Ovary (tissue), 9 donors: Measurements from ENCODE around the gene EMC10. TPM values are rescaled to one million over a fixed set of nuclear protein-coding genes. Genes with fewer than 3 reads are reported as not detected.

Source experiments
- DNase-seq, 5 donors: peaks; one replicate each; pipeline ENCODE4 v3.0.0-alpha.2; 2019 to 2020
- H3K27ac ChIP-seq, 2 donors: fragments of 200-600 bp; one replicate each; pipeline versions ENCODE4 v1.5.1 to v1.8.0; 2019 to 2022
- H3K27me3 ChIP-seq: fragments of 200-600 bp; one replicate; pipeline ENCODE4 v1.8.0; 2022
- H3K36me3 ChIP-seq: fragments of 200-600 bp; sonication (generic); one replicate; pipeline ENCODE4 v1.5.1; 2019
- H3K4me1 ChIP-seq: one replicate; pipeline ENCODE4 v1.8.1; 2013; ENCODE audit warnings: mild to moderate bottlenecking, moderate library complexity; ENCODE audit not compliant: insufficient read depth
- H3K4me3 ChIP-seq: fragments of 200-600 bp; sonication (generic); one replicate; pipeline ENCODE4 v1.5.1; 2017
- H3K9me3 ChIP-seq, 2 donors: fragments of 200-600 bp in 1 of 2; sonication (generic) in 1 of 2; one replicate each; pipeline versions ENCODE4 v1.5.1 to v1.8.1; 2013 to 2019; ENCODE audit warnings: mild to moderate bottlenecking in 1 of 2, moderate library complexity in 1 of 2
- EP300 ChIP-seq: sonication (generic); formaldehyde crosslinking; IDR thresholded peaks from one replicate; pipeline ENCODE4 v1.6.1; 2017; ENCODE audit warnings: antibody characterized with exemption
- POLR2A ChIP-seq: fragments of 450-650 bp; IDR thresholded peaks from one replicate; pipeline ENCODE4 v1.6.1; 2017; ENCODE audit warnings: antibody characterized with exemption, mild to moderate bottlenecking, moderate library complexity
- WGBS, 3 donors: extraction: QIAGEN DNeasy Blood & Tissue Kit in 1 of 3; methylation state at CpG; one replicate each; pipeline versions ENCODE4 v1.1.5 to v1.1.7; 2013 to 2017; 5-methylcytosine and 5-hydroxymethylcytosine counted together
- intact Hi-C, 4 donors: fragments of 100-400 bp; cut with DNase I; formaldehyde crosslinking; loops; one replicate each; pipeline versions ENCODE4 v1.11.0 to v1.15.1; 2022 to 2023
- polyA plus RNA-seq, 2 donors: library from polyadenylated mRNA; stranded (reverse); fragments of 200-250 nt in 1 of 2; fragments of 350-450 nt in 1 of 2; fragmentation: Illumina TruSeq in 1 of 2; extraction: RNeasy Lipid Tissue Mini Kit (QIAGEN cat#74804) in 1 of 2; gene quantifications; one replicate each; pipeline ENCODE4 v1.2.3, GENCODE V29; 2013 to 2014
- total RNA-seq, 7 donors: library from RNA; depleted of rRNA in 2 of 7; stranded (reverse); fragments of >200 nt in 2 of 7; fragmentation: NEBNext Ultra II Directional in 3 of 7; extraction: Animal tissue kit (Norgen Biotek cat#: 25700) in 3 of 7; gene quantifications; one replicate each; pipeline versions ENCODE4 v1.1.0 to v1.2.4, GENCODE V29; 2016 to 2023
- TF ChIP-seq, protein P1 (sequence below), 3 donors: fragments of 450-650 bp in 2 of 3; fragments of 200-600 bp in 1 of 3; IDR thresholded peaks; one replicate each; pipeline versions ENCODE4 v1.5.1 to v1.8.0; 2016 to 2022; ENCODE audit warnings: antibody characterized with exemption in 3 of 3, mild to moderate bottlenecking in 1 of 3
- donor health status: DM: no; HTN: no; CAD: no; lungs with moderate emphysema.
- donor health status: DM: no; HTN: no; CAD: no.
- donor health status: Bipolar disorder and iron deficiency.
- donor health status: DM: yes; HTN: yes; CAD: no.
- donor health status: DM: no; HTN: no; CAD: no.
- donor health status: DM: yes; HTN: yes; CAD: no.

EMC10 gene
- total and polyA plus RNA-seq, 9 donors: 27.6 to 132 (median 96.7) TPM

GRCh38 chr19:50509366-50509765 is 33.1 kb downstream of the EMC10 start:
- Histone ChIP-seq H3K4me3 (no peak overlapping the region), H3K9me3 (no peaks in the 10 kb centered on the region), H3K4me1 (peaks cover 6% of the 10 kb centered on the region), H3K36me3 (no peaks in the 10 kb centered on the region), H3K27me3 (no peaks in the 10 kb centered on the region), H3K27ac (no peak overlapping the region)
- TF ChIP-seq EP300 (no peak), POLR2A (no peak)
- TF ChIP-seq, protein P1, sequence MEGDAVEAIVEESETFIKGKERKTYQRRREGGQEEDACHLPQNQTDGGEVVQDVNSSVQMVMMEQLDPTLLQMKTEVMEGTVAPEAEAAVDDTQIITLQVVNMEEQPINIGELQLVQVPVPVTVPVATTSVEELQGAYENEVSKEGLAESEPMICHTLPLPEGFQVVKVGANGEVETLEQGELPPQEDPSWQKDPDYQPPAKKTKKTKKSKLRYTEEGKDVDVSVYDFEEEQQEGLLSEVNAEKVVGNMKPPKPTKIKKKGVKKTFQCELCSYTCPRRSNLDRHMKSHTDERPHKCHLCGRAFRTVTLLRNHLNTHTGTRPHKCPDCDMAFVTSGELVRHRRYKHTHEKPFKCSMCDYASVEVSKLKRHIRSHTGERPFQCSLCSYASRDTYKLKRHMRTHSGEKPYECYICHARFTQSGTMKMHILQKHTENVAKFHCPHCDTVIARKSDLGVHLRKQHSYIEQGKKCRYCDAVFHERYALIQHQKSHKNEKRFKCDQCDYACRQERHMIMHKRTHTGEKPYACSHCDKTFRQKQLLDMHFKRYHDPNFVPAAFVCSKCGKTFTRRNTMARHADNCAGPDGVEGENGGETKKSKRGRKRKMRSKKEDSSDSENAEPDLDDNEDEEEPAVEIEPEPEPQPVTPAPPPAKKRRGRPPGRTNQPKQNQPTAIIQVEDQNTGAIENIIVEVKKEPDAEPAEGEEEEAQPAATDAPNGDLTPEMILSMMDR (IDR thresholded peaks at IDR 0.05): no peak
- no peak for DNase-seq
- 77 to 81% (median 78%) methylated on average over 11 of the region's 11 CpGs for WGBS, 3 donors
- intact Hi-C loops: no loop called here

DNA sequence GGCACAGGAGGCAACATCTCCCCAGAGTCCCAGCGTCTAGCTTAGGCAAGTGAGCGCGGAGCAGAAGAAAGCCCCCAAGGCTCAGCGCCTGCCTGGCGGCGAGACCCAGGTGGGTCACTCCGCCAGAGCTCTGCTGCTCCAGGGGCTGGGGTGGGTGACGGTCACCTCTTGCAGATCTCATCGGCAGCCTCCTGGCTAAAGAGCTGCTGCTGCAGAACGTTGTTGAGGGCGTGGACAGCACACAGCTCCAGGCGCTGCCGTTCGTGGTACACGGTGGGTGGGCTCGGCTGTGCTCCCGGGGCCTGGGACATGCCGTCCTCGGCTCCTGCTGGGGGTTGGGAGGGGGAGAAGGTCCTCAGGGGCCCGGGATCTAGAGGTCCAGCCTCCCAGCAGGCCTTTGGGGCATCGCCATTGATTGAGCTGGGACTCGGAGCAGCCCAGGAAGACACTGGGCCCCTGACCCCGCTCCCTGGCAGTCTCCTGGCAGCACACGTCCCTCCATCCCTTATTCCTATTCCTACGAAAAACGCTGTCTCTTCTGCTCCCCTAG is 33.9 kb downstream of the EMC10 start:
- Histone ChIP-seq H3K4me3 (peak overlapping the region; percentile 52), H3K4me1 (peaks cover 6% of the 10 kb centered on the region), H3K36me3 (no peaks in the 10 kb centered on the region), H3K9me3 (no peaks in the 10 kb centered on the region), H3K27ac (no peak overlapping the region), H3K27me3 (no peaks in the 10 kb centered on the region)
- intact Hi-C loops: loop anchor here in 3 of 4 donors (5.0 to 10.0 kb wide), 3 partner anchors 158 to 348 kb away; partner anchors contain the start of genes ACP4 (in 1 of the 3) and IZUMO2 (in 1 of the 3)
- TF ChIP-seq EP300 (no peak), POLR2A (no peak)
- TF ChIP-seq, protein P1 (IDR thresholded peaks at IDR 0.05): no peak
- WGBS, 3 donors: 30 to 33% (median 32%) methylated on average over 26 of the region's 26 CpGs
- peak in 2 of 5 donors; percentile 63 to 68 for DNase-seq

GRCh38 chr19:50510700-50511068 is 34.4 kb downstream of the EMC10 start:
- intact Hi-C loops: loop anchor here in 3 of 4 donors (5.0 to 10.0 kb wide), 3 partner anchors 158 to 348 kb away; partner anchors contain the start of genes ACP4 (in 1 of the 3) and IZUMO2 (in 1 of the 3)
- H3K4me3 ChIP-seq: peak overlapping the region; percentile 52
- TF ChIP-seq, protein P1 (IDR thresholded peaks at IDR 0.05): no peak
- no peak for TF ChIP-seq POLR2A
- TF ChIP-seq EP300: no peak
- peaks cover 6% of the 10 kb centered on the region for H3K4me1 ChIP-seq
- no peaks in the 10 kb centered on the region for H3K27me3 ChIP-seq
- no peaks in the 10 kb centered on the region for H3K36me3 ChIP-seq
- no peak for DNase-seq
- peak overlapping the region; percentile 39 to 64 for H3K27ac ChIP-seq
- H3K9me3 ChIP-seq: no peaks in the 10 kb centered on the region
- 1 to 2% (median 1%) methylated on average over 10 of the region's 10 CpGs for WGBS, 3 donors

DNA sequence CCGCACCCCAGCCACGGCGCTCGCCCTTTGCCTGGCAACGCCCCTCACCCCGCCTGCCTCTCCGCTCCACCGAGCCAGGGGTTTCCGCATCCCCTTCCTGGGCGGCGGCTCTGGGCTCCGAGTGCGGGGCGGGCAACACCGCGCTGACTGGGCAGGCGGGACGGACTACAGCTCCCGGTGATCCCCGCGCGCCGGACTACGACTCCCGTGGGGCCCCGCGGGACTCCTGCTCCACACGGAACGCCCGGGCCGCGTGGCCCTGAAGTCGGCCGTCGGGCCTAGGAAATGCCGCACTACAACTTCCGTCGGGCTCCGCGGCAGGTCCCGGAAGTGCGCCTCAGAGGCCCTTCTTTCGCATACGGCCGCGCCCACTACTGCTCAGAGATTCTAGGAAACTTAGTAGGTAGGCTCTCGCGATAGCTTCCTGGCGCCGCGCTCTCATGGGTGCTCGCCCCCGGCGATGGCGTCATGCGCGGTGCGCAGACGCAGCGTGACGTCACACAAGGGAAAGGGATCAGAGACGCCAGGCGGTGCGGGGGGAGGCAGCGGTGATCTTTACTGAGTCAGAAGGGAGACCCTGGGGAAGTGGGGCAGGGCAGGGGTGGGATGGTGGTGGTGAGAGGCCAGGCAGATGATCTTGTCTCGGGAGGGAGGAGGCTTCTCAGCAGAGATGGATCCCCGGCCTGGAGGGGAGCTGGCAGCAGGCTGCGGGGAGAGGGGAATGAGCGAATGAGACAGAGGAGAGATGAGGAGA is 34.9 kb downstream of the EMC10 start, which contains the start of gene JOSD2:
JOSD2 (minus strand) TSS at position 123 of the 754 bp plus-strand sequence. CDS start 760 bp downstream, outside the sequence.
- intact Hi-C loops: loop anchor here in 3 of 4 donors (5.0 to 10.0 kb wide), 3 partner anchors 159 to 349 kb away; partner anchors contain the start of genes ACP4 (in 1 of the 3) and IZUMO2 (in 1 of the 3)
- no peaks in the 10 kb centered on the region for H3K36me3 ChIP-seq
- TF ChIP-seq, protein P1 (IDR thresholded peaks at IDR 0.05): peak in 2 of 3 donors; percentile 27 to 33
- TF ChIP-seq EP300: peak; percentile 76
- TF ChIP-seq POLR2A: peak; percentile 51
- DNase-seq: peak; percentile 98 to 99 (median 99)
- peaks cover 6% of the 10 kb centered on the region for H3K4me1 ChIP-seq
- no peaks in the 10 kb centered on the region for H3K9me3 ChIP-seq
- H3K27ac ChIP-seq: peak within 1 kb of the TSS; percentile 64 to 65
- WGBS, 3 donors: 0 to 1% (median 1%) methylated on average over 64 to 69 of the region's 69 CpGs
- no peaks in the 10 kb centered on the region for H3K27me3 ChIP-seq
- peak within 1 kb of the TSS; percentile 52 for H3K4me3 ChIP-seq
